GM12891 (cell line): ENCODE results near the gene FKBP4.

Source experiments
- POLR2A ChIP-seq: IDR thresholded peaks from 2 replicates; pipeline ENCODE4 v1.6.1; 2011; ENCODE audit warnings: low read depth, low read length, control low read depth
- POLR2AphosphoS5 ChIP-seq: IDR thresholded peaks from 2 replicates; pipeline ENCODE4 v1.6.1; 2011; ENCODE audit warnings: low read depth, low read length, control low read depth
- SPI1 ChIP-seq: IDR thresholded peaks from 2 replicates; pipeline ENCODE4 v1.6.1; 2011; ENCODE audit warnings: low read depth, low read length, control low read depth

DNA sequence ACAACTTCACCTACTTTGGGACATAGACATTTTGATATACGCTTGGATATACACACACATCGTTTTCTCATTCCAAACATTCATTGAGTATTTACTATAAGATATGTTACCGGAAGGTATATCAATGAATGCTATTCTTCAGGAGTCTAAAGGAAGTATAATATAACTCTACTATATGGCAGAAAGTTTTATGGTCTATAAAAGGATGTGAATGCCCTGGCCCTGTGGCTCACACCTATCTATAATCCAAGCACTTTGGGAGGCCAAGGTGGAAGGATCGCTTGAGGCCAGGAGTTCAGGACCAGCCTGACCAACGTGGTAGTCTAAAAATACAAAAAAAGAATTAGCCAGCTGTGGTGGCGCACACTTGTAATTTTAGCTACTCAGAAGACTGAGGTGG is 34.5 kb downstream of the FKBP4 start:
- TF ChIP-seq POLR2A = no peak
- no peak for TF ChIP-seq SPI1
- no peak for TF ChIP-seq POLR2AphosphoS5
